Measurements from ENCODE around the gene HOGA1.

The HOGA1 gene

GRCh38 chr10:97580421-97581367 lies 3.5 kb upstream of the HOGA1 start:
- no peak for DNase-seq

- DNase-seq: no peak
Observed at GRCh38 chr10:97582169-97582568, 2.0 kb upstream of the HOGA1 start.

- DNase-seq: no peak
Observed at GRCh38 chr10:97583476-97583875, 713 bp upstream of the HOGA1 start.

- DNase-seq: no peak
Observed at GRCh38 chr10:97584798-97585438, 729 bp downstream of the HOGA1 start.

- DNase-seq: no peak
Observed at GRCh38 chr10:97585439-97585811, 1.2 kb downstream of the HOGA1 start.

- DNase-seq: no peak
Observed at GRCh38 chr10:97587183-97587582, 3.0 kb downstream of the HOGA1 start.

GRCh38 chr10:97589479-97589878 lies 5.3 kb downstream of the HOGA1 start, which contains the start of gene C10orf62:
TSS of gene C10orf62 (plus strand) at chr10:97589721. CDS start at chr10:97589898, 177 bp downstream.
- no peak for DNase-seq

- no peak for DNase-seq
Observed at GRCh38 chr10:97590082-97590747, 6.0 kb downstream of the HOGA1 start.

- no peak for DNase-seq
Observed at GRCh38 chr10:97590748-97591495, 6.7 kb downstream of the HOGA1 start.

GRCh38 chr10:97593421-97593820 lies 9.2 kb downstream of the HOGA1 start:
- no peak for DNase-seq

GRCh38 chr10:97596101-97597082 lies 12.2 kb downstream of the HOGA1 start:
- no peak for DNase-seq

GRCh38 chr10:97597778-97598177 lies 13.6 kb downstream of the HOGA1 start:
- no peak for DNase-seq

GRCh38 chr10:97598407-97599271 lies 14.4 kb downstream of the HOGA1 start:
- no peak for DNase-seq

GRCh38 chr10:97599272-97599619 lies 15.1 kb downstream of the HOGA1 start:
- DNase-seq: no peak

GRCh38 chr10:97600616-97601015 lies 16.4 kb downstream of the HOGA1 start:
- no peak for DNase-seq

- DNase-seq: no peak
Observed at GRCh38 chr10:97601268-97602215, 17.4 kb downstream of the HOGA1 start.

GRCh38 chr10:97607095-97607636 lies 23.0 kb downstream of the HOGA1 start:
- DNase-seq: no peak

GRCh38 chr10:97608991-97609561 lies 24.9 kb downstream of the HOGA1 start:
- DNase-seq: no peak

- DNase-seq: no peak
Observed at GRCh38 chr10:97611473-97611872, 27.3 kb downstream of the HOGA1 start.

Measured in NCI-H1694 (cell line).